ENCODE results near the gene AGBL4.

- TF ChIP-seq POLR2AphosphoS5 (IDR thresholded peaks at IDR 0.05; ENCODE audit: low read depth, low read length) (no peak), POLR2A (IDR thresholded peaks at IDR 0.05; ENCODE audit: low read depth, low read length) (no peak)
These were observed 1267.0 kb downstream of the AGBL4 start for GRCh38 chr1:48756683-48757316.

All from GM12892 (cell line).